PFSK-1 (cell line): ENCODE results near the gene MACF1.

Source experiments
- FOXP2 ChIP-seq: optimal IDR thresholded peaks from 2 replicates; pipeline ENCODE3; 2011; ENCODE audit warnings: borderline replicate concordance, control low read depth, inconsistent platforms; ENCODE audit not compliant: insufficient read depth; ENCODE audit errors: extremely low read length, extremely low read depth
- POLR2AphosphoS5 ChIP-seq: IDR thresholded peaks from 2 replicates; pipeline ENCODE4 v1.6.1; 2012; ENCODE audit warnings: low read depth, mild to moderate bottlenecking, control low read depth, low read length, moderate library complexity
- REST ChIP-seq, 2 experiments: IDR thresholded peaks; 2 replicates each; pipeline versions ENCODE4 v1.6.1 to v1.8.0; 2011 to 2012; ENCODE audit warnings: low read depth in 2 of 2, low read length in 2 of 2, control low read depth in 1 of 2, inconsistent platforms in 1 of 2, mild to moderate bottlenecking in 1 of 2, moderate library complexity in 1 of 2; ENCODE audit not compliant: insufficient read depth in 1 of 2
- SIN3A ChIP-seq: IDR thresholded peaks from 2 replicates; pipeline ENCODE4 v1.6.1; 2012; ENCODE audit warnings: mild to moderate bottlenecking, low read length, moderate library complexity, borderline replicate concordance; ENCODE audit not compliant: insufficient read depth
- TAF1 ChIP-seq: IDR thresholded peaks from 2 replicates; pipeline ENCODE4 v1.6.1; 2012; ENCODE audit warnings: low read length, control low read depth, borderline replicate concordance; ENCODE audit not compliant: insufficient read depth

Gene MACF1

GRCh38 chr1:39275836-39276507 is 71.5 kb downstream of the MACF1 start:
- TF ChIP-seq TAF1 (no peak), POLR2AphosphoS5 (no peak), SIN3A (no peak), FOXP2 (no peak), REST (IDR thresholded peaks at IDR 0.05; ENCODE audit: insufficient read depth in 1 of 2, low read depth in 2 of 2, low read length in 2 of 2) (no peak)

DNA sequence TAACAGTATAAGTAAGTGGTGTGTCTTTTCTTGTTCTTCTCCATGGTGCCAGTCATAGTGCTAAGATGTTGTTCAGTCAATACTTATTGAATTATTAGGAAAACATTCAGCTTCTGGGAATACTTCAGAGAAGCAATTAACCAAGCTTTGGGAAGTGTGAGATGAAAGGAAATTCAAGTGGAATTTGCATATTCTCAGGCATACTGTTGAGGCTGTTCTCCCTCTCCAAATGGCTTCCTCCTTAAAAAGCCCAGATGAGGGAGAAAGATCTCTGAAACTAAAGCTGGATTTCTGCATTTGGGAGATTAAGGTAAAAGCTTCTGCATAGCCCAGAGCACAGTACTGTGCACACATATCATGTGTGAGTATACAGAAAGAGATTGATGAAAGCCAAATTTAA is 73.4 kb downstream of the MACF1 start:
- no peak for TF ChIP-seq SIN3A
- no peak for TF ChIP-seq TAF1
- no peak for TF ChIP-seq FOXP2
- TF ChIP-seq POLR2AphosphoS5, result no peak
- no peak for TF ChIP-seq REST (IDR thresholded peaks at IDR 0.05; ENCODE audit: insufficient read depth in 1 of 2, low read depth in 2 of 2, low read length in 2 of 2)

GRCh38 chr1:39282537-39283216 is 78.2 kb downstream of the MACF1 start:
- TF ChIP-seq TAF1 (no peak), REST (IDR thresholded peaks at IDR 0.05; ENCODE audit: insufficient read depth in 1 of 2, low read depth in 2 of 2, low read length in 2 of 2) (no peak), FOXP2 (no peak), SIN3A (no peak)

GRCh38 chr1:39283858-39284257 is 79.4 kb downstream of the MACF1 start:
- TF ChIP-seq FOXP2, result no peak
- no peak for TF ChIP-seq SIN3A

GRCh38 chr1:39287541-39287940 is 83.0 kb downstream of the MACF1 start:
- no peak for TF ChIP-seq FOXP2

DNA sequence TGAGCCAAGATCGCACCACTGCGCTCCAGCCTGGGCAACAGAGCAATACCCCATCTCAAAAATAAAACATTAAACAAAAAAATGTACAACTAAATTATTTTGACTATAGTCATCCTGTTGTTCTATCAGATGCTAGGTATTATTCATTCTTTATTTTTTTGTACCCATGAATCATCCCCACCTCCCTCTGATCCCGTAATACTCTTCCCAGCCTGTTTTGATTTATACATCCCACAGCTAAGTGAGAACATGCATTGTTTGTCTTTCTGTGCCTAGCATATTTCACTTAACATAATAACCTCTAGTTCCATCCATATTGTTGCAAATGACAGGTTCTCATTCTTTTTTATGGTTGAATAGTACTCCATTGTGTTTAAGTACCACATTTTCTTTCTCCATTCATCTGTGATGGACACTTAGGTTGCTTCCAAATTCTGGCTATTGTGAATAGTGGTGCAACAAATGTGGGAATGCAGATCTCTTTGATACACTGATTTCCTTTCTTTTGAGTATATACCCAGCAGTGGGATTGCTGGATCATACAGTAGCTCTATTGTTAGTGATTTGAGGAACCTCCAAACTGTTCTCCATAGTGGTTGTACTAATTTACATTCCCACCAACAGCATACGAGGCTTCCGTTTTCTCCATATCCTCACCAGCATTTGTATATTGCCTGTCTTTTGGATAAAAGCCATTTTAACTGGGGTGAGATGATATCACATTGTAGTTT is 84.4 kb downstream of the MACF1 start:
- no peak for TF ChIP-seq TAF1
- no peak for TF ChIP-seq POLR2AphosphoS5
- no peak for TF ChIP-seq FOXP2
- TF ChIP-seq REST (IDR thresholded peaks at IDR 0.05; ENCODE audit: insufficient read depth in 1 of 2, low read depth in 2 of 2, low read length in 2 of 2), result no peak
- no peak for TF ChIP-seq SIN3A
